DND-41 (cell line): ENCODE results near the gene PERCC1.

ENCODE experiments used
- ATAC-seq: fragments of 200-7000 bp; cut with Tn5 transposase; 3 replicates; pipeline ENCODE4 v1.9.1; 2021; ENCODE audit warnings: low read depth; ENCODE audit not compliant: insufficient read depth
- DNase-seq: peaks from one replicate; pipeline ENCODE4 v3.0.0-alpha.2; 2020
- H2AFZ ChIP-seq: 2 replicates; pipeline ENCODE4 v1.6.0; 2012; ENCODE audit warnings: low read depth, low read length
- H3K27ac ChIP-seq: 2 replicates; pipeline ENCODE4 v1.5.1; 2012; ENCODE audit warnings: low read length, inconsistent platforms
- H3K27me3 ChIP-seq: fragments of 200-600 bp; sonication (generic); 2 replicates; pipeline ENCODE4 v1.6.0; 2012; ENCODE audit warnings: low read length, mild to moderate bottlenecking, inconsistent platforms; ENCODE audit not compliant: insufficient read depth, poor library complexity
- H3K36me3 ChIP-seq: 2 replicates; pipeline ENCODE4 v1.5.1; 2012; ENCODE audit warnings: low read length, inconsistent platforms; ENCODE audit not compliant: insufficient read depth
- H3K4me1 ChIP-seq: 2 replicates; pipeline ENCODE4 v1.5.1; 2012; ENCODE audit warnings: mild to moderate bottlenecking, low read length; ENCODE audit not compliant: insufficient read depth
- H3K4me2 ChIP-seq: 2 replicates; pipeline ENCODE4 v1.6.0; 2012; ENCODE audit warnings: mild to moderate bottlenecking, moderate library complexity, low read length, inconsistent platforms; ENCODE audit not compliant: insufficient read depth
- H3K4me3 ChIP-seq, 2 experiments: fragments of 200-600 bp in 1 of 2; shearing (Covaris generic) in 1 of 2; 2 replicates each; pipeline ENCODE4 v1.5.1; 2012 to 2016; ENCODE audit warnings: inconsistent platforms in 2 of 2, low read length in 2 of 2, mild to moderate bottlenecking in 2 of 2, low read depth in 1 of 2, moderate library complexity in 1 of 2
- H3K79me2 ChIP-seq: 2 replicates; pipeline ENCODE4 v1.6.0; 2012; ENCODE audit warnings: low read length, inconsistent platforms; ENCODE audit not compliant: insufficient read depth
- H3K9ac ChIP-seq: 2 replicates; pipeline ENCODE4 v1.6.0; 2012; ENCODE audit warnings: low read depth, mild to moderate bottlenecking, inconsistent platforms, low read length, moderate library complexity
- H3K9me3 ChIP-seq: 2 replicates; pipeline ENCODE4 v1.5.1; 2012; ENCODE audit warnings: low read length, moderate library complexity, mild to moderate bottlenecking, inconsistent platforms; ENCODE audit not compliant: insufficient read depth, severe bottlenecking
- H4K20me1 ChIP-seq: 2 replicates; pipeline ENCODE4 v1.6.0; 2012; ENCODE audit warnings: low read length; ENCODE audit not compliant: insufficient read depth
- EZH2 ChIP-seq: IDR thresholded peaks from 3 replicates; pipeline ENCODE4 v1.6.1; 2012; ENCODE audit warnings: borderline replicate concordance, low read depth, mild to moderate bottlenecking, moderate library complexity, low read length, inconsistent platforms; ENCODE audit not compliant: severe bottlenecking
- TF ChIP-seq, protein P1 (sequence below): IDR thresholded peaks from 2 replicates; pipeline ENCODE4 v1.5.1; 2012; ENCODE audit warnings: borderline replicate concordance, low read length, moderate library complexity, mild to moderate bottlenecking; ENCODE audit not compliant: poor library complexity, severe bottlenecking; ENCODE audit errors: extremely low read depth

The PERCC1 gene

GRCh38 chr16:1441391-1441829 is 10.5 kb downstream of the PERCC1 start:
- Histone ChIP-seq H3K4me1 (no peaks in the 10 kb centered on the region), H3K79me2 (no peaks in the 10 kb centered on the region), H3K9me3 (no peaks in the 10 kb centered on the region), H2AFZ (no peak overlapping the region), H3K27ac (no peak overlapping the region), H3K4me3 (no peak overlapping the region), H4K20me1 (no peaks in the 10 kb centered on the region), H3K36me3 (peaks cover 7% of the 10 kb centered on the region), H3K9ac (no peak overlapping the region), H3K27me3 (no peaks in the 10 kb centered on the region), H3K4me2 (no peak overlapping the region)
- ATAC-seq: no peak
- DNase-seq: no peak
- TF ChIP-seq, protein P1, sequence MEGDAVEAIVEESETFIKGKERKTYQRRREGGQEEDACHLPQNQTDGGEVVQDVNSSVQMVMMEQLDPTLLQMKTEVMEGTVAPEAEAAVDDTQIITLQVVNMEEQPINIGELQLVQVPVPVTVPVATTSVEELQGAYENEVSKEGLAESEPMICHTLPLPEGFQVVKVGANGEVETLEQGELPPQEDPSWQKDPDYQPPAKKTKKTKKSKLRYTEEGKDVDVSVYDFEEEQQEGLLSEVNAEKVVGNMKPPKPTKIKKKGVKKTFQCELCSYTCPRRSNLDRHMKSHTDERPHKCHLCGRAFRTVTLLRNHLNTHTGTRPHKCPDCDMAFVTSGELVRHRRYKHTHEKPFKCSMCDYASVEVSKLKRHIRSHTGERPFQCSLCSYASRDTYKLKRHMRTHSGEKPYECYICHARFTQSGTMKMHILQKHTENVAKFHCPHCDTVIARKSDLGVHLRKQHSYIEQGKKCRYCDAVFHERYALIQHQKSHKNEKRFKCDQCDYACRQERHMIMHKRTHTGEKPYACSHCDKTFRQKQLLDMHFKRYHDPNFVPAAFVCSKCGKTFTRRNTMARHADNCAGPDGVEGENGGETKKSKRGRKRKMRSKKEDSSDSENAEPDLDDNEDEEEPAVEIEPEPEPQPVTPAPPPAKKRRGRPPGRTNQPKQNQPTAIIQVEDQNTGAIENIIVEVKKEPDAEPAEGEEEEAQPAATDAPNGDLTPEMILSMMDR: no peak
- no peak for TF ChIP-seq EZH2

GRCh38 chr16:1442697-1443096 is 11.8 kb downstream of the PERCC1 start:
- peaks cover 18% of the 10 kb centered on the region for H3K36me3 ChIP-seq
- no peak overlapping the region for H3K4me2 ChIP-seq
- H3K9ac ChIP-seq: no peak overlapping the region
- no peaks in the 10 kb centered on the region for H3K4me1 ChIP-seq
- H3K9me3 ChIP-seq: no peaks in the 10 kb centered on the region
- no peaks in the 10 kb centered on the region for H4K20me1 ChIP-seq
- H3K79me2 ChIP-seq: no peaks in the 10 kb centered on the region
- no peak overlapping the region for H3K27ac ChIP-seq
- ATAC-seq (no peak), DNase-seq (no peak)
- no peak overlapping the region for H2AFZ ChIP-seq
- H3K27me3 ChIP-seq: no peaks in the 10 kb centered on the region
- no peak overlapping the region for H3K4me3 ChIP-seq
- no peak for TF ChIP-seq EZH2
- TF ChIP-seq, protein P1: no peak

- Histone ChIP-seq H3K79me2 (no peaks in the 10 kb centered on the region), H3K4me2 (no peak overlapping the region), H3K9me3 (no peaks in the 10 kb centered on the region), H4K20me1 (peaks cover 4% of the 10 kb centered on the region; the same call in 1 of the 2 replicates), H3K36me3 (peaks cover 26% of the 10 kb centered on the region), H3K9ac (no peak overlapping the region), H3K27me3 (no peaks in the 10 kb centered on the region), H3K4me3 (no peak overlapping the region), H3K4me1 (no peaks in the 10 kb centered on the region), H3K27ac (no peak overlapping the region), H2AFZ (no peak overlapping the region)
- TF ChIP-seq, protein P1: no peak
- no peak for TF ChIP-seq EZH2
- ATAC-seq: no peak; the same call in 2 of the 3 replicates
- no peak for DNase-seq
These were observed 12.6 kb downstream of the PERCC1 start for GRCh38 chr16:1443403-1443973.
